H1 (cell line): Measurements from ENCODE around the gene KIF3B. TPM values are rescaled to one million over a fixed set of nuclear protein-coding genes. Genes with fewer than 3 reads are reported as not detected.

Experiments used
- polyA plus RNA-seq, 7 experiments: library from polyadenylated mRNA; depleted of rRNA in 3 of 7; stranded (reverse) in 5 of 7; unstranded in 2 of 7; fragments of >200 nt in 5 of 7; fragments of 200-250 nt in 2 of 7; gene quantifications; 1 replicate in 5 of 7; 2 replicates in 1 of 7; 4 replicates in 1 of 7; pipeline versions ENCODE4 v1.2.1 to v1.2.3, GENCODE V29; 2011 to 2013; ENCODE audit warnings: missing spikeins in 2 of 7, mixed read lengths in 2 of 7
- total RNA-seq: library from RNA; stranded (reverse); fragmentation: NEBNext Ultra II Directional; extraction: Animal tissue kit (Norgen Biotek cat#: 25700); gene quantifications from 2 replicates; pipeline ENCODE4 v1.2.1, GENCODE V29; 2021
- TF ChIP-seq, protein P1 (sequence below): fragments of 300-600 bp; sonication (generic); IDR thresholded peaks from 2 replicates; pipeline ENCODE4 v1.7.1; 2012; ENCODE audit warnings: low read length, moderate library complexity, mild to moderate bottlenecking, inconsistent platforms; ENCODE audit not compliant: insufficient replicate concordance

KIF3B gene
- total and polyA plus RNA-seq, 2 of the 8 experiments (the other 6 are each of a cell fraction or from before 2014, with no cell fraction given) = 10.1 to 22.4 TPM

DNA sequence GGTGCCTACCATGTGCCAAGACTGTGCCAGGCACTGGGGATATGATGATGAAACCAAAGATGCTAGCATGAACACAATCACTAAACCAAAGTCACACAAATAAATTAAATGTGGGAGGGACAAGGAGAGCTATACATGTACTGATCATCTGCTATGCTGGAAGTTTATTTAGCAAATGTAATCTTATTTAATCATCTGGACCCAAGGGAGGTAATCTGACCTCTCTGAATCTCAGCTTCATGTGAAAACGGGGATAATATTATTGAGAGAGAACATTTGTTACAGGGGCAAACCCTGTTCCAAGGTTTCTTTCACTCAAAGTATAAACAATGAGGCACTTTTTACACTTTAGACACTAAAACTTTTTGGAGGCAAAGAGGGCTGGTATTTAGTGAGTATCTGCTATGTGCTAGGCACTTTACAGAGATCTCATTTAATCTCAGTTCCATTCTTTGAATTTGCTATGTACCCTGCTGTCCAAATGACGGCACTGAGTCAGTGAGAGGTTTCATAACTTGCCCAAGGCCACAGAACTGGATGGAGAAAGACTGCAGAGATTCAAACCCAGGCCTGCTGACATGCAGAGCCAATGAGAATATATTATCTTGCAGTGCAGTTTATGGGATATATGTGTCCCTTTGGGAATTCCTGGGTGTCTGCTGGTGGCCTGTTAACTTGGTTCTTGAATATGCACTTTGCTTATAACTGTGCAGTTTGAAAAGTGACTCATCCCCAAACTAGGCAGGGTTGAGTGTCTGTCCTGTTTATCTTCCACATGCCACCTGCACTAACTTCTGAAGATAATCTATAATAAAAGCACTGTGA lies 77.4 kb downstream of the KIF3B start (continued):
- TF ChIP-seq, protein P1, sequence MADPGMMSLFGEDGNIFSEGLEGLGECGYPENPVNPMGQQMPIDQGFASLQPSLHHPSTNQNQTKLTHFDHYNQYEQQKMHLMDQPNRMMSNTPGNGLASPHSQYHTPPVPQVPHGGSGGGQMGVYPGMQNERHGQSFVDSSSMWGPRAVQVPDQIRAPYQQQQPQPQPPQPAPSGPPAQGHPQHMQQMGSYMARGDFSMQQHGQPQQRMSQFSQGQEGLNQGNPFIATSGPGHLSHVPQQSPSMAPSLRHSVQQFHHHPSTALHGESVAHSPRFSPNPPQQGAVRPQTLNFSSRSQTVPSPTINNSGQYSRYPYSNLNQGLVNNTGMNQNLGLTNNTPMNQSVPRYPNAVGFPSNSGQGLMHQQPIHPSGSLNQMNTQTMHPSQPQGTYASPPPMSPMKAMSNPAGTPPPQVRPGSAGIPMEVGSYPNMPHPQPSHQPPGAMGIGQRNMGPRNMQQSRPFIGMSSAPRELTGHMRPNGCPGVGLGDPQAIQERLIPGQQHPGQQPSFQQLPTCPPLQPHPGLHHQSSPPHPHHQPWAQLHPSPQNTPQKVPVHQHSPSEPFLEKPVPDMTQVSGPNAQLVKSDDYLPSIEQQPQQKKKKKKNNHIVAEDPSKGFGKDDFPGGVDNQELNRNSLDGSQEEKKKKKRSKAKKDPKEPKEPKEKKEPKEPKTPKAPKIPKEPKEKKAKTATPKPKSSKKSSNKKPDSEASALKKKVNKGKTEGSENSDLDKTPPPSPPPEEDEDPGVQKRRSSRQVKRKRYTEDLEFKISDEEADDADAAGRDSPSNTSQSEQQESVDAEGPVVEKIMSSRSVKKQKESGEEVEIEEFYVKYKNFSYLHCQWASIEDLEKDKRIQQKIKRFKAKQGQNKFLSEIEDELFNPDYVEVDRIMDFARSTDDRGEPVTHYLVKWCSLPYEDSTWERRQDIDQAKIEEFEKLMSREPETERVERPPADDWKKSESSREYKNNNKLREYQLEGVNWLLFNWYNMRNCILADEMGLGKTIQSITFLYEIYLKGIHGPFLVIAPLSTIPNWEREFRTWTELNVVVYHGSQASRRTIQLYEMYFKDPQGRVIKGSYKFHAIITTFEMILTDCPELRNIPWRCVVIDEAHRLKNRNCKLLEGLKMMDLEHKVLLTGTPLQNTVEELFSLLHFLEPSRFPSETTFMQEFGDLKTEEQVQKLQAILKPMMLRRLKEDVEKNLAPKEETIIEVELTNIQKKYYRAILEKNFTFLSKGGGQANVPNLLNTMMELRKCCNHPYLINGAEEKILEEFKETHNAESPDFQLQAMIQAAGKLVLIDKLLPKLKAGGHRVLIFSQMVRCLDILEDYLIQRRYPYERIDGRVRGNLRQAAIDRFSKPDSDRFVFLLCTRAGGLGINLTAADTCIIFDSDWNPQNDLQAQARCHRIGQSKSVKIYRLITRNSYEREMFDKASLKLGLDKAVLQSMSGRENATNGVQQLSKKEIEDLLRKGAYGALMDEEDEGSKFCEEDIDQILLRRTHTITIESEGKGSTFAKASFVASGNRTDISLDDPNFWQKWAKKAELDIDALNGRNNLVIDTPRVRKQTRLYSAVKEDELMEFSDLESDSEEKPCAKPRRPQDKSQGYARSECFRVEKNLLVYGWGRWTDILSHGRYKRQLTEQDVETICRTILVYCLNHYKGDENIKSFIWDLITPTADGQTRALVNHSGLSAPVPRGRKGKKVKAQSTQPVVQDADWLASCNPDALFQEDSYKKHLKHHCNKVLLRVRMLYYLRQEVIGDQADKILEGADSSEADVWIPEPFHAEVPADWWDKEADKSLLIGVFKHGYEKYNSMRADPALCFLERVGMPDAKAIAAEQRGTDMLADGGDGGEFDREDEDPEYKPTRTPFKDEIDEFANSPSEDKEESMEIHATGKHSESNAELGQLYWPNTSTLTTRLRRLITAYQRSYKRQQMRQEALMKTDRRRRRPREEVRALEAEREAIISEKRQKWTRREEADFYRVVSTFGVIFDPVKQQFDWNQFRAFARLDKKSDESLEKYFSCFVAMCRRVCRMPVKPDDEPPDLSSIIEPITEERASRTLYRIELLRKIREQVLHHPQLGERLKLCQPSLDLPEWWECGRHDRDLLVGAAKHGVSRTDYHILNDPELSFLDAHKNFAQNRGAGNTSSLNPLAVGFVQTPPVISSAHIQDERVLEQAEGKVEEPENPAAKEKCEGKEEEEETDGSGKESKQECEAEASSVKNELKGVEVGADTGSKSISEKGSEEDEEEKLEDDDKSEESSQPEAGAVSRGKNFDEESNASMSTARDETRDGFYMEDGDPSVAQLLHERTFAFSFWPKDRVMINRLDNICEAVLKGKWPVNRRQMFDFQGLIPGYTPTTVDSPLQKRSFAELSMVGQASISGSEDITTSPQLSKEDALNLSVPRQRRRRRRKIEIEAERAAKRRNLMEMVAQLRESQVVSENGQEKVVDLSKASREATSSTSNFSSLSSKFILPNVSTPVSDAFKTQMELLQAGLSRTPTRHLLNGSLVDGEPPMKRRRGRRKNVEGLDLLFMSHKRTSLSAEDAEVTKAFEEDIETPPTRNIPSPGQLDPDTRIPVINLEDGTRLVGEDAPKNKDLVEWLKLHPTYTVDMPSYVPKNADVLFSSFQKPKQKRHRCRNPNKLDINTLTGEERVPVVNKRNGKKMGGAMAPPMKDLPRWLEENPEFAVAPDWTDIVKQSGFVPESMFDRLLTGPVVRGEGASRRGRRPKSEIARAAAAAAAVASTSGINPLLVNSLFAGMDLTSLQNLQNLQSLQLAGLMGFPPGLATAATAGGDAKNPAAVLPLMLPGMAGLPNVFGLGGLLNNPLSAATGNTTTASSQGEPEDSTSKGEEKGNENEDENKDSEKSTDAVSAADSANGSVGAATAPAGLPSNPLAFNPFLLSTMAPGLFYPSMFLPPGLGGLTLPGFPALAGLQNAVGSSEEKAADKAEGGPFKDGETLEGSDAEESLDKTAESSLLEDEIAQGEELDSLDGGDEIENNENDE = no peak
